Activated T-helper 2 cell treated with anti-CD3 and anti-CD28 coated beads, Interferon-gamma antibody, Interleukin-2, Interleukin-4, amounts not matched to agents 10 μg/mL and 5 μg/mL and 100 μg/mL, durations not matched to agents 14 hours and 24 hours and 36 hours (primary cell): ENCODE results near the gene NDUFS5. TPM values are rescaled to one million over a fixed set of nuclear protein-coding genes. Genes with fewer than 3 reads are reported as not detected.

ENCODE experiments used
- DNase-seq: peaks from one replicate; pipeline ENCODE4 v3.0.0; 2021; ENCODE audit warnings: low spot score
- H3K27ac Mint-ChIP-seq: one replicate; pipeline ENCODE4 v1.8.0; 2021; ENCODE audit warnings: mixed read lengths
- H3K27me3 Mint-ChIP-seq: one replicate; pipeline ENCODE4 v1.8.0; 2021; ENCODE audit warnings: low read depth, mixed read lengths
- H3K36me3 Mint-ChIP-seq: one replicate; pipeline ENCODE4 v1.8.0; 2021; ENCODE audit warnings: low read depth, mixed read lengths
- H3K4me1 Mint-ChIP-seq: one replicate; pipeline ENCODE4 v1.8.0; 2021; ENCODE audit warnings: low read depth, mixed read lengths
- H3K4me3 Mint-ChIP-seq: one replicate; pipeline ENCODE4 v1.8.0; 2021; ENCODE audit warnings: low read depth, mild to moderate bottlenecking, moderate library complexity, mixed read lengths
- H3K9me3 Mint-ChIP-seq: one replicate; pipeline ENCODE4 v1.8.0; 2021; ENCODE audit warnings: mixed read lengths
- intact Hi-C: fragments of 100-400 bp; cut with micrococcal nuclease; formaldehyde crosslinking; loops from one replicate; pipeline ENCODE4 v1.15.1; 2023
- total RNA-seq: library from RNA; stranded (reverse); gene quantifications from 2 replicates; pipeline ENCODE4 v1.2.3, GENCODE V29; 2022

NDUFS5 gene
- total RNA-seq, 1 donor from 2014 or later = 188 TPM

DNA sequence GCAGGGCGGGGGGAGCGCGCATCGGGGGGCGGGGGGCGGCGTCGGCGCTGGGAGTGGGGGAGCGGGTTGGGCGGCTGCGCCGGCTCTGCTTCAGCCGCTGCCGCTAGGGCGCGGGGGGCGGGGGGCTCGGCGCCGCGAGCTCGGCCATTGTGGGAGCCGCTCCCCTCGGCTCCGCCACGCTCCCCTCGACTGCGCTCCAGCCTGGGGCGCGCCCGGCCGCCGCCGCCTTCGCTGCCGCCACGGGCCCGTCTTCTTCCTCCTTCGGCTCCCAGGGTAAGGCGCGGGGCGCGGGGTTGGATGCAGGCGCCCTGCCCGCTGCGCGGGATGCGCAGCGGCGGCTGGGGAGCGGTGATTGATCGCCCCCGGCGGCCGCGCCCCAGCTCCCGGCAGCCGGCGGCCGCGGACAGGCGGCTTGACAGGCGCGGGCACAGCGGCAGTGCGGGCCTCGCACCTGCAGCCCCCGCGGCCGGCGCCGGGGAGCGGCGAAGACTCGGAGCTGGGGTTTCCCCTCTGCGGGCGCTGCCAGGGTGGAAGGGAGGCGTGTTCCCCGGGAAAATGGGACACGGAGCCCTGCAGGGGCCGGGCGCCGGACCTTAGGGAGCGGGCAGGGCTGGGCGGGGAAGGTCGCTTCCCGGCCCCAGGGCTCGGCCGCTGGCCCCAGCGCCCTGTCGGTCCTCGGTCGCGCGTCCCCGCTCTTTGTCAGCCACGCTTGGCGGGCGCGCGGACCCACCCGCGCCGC, 55.3 kb downstream of the NDUFS5 start:
- H3K4me1 Mint-ChIP-seq = peaks cover 5% of the 10 kb centered on the region
- no peak overlapping the region for H3K27ac Mint-ChIP-seq
- intact Hi-C loops = no loop called here
- H3K27me3 Mint-ChIP-seq = peaks cover 48% of the 10 kb centered on the region
- no peak overlapping the region for H3K4me3 Mint-ChIP-seq
- no peaks in the 10 kb centered on the region for H3K36me3 Mint-ChIP-seq
- no peak for DNase-seq
- H3K9me3 Mint-ChIP-seq = no peaks in the 10 kb centered on the region

DNA sequence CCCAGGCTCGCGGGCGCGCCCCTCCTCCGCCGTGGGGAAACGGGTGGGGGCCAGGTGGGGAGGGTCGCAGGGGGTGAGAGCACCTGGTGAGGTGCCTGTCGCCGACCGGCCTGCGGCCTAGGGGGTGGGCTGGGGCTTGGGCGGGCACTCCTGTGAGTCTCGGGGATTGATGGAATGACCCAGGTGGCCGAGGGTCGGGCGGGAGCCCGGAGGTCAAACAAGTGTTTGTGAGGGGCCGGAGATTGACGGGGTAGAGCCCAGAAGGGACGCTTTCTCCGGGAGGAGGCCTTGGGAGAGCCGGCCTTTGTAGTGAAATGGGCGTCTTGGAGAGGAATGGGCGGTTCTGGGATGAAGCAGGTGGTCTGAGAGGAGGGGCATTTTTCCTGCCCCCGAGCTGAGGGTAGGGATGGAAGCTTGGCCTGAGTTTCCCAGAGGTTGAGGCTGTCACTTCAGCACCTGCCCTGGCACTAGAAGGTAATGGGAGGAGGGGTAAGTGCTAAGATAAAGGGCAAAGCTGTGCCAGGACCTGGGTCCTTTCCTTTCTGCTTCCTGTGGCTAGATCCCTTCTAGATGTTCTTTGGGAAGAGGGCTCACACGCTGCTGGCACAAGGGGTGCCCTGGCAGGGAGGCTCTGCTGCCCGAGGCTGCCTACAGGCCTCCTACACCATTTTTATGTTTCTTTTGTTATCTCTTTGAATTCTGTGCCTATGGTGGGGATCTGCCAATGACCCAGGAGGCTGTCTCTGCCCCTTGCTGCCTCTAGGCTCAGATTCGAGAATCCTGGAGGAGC, 56.1 kb downstream of the NDUFS5 start:
- peaks cover 7% of the 10 kb centered on the region for H3K4me1 Mint-ChIP-seq
- intact Hi-C loops = no loop called here
- H3K36me3 Mint-ChIP-seq = no peaks in the 10 kb centered on the region
- peaks cover 48% of the 10 kb centered on the region for H3K27me3 Mint-ChIP-seq
- peak overlapping the region; percentile 55 for H3K4me3 Mint-ChIP-seq
- DNase-seq = no peak
- H3K27ac Mint-ChIP-seq = no peak overlapping the region
- H3K9me3 Mint-ChIP-seq = no peaks in the 10 kb centered on the region

DNA sequence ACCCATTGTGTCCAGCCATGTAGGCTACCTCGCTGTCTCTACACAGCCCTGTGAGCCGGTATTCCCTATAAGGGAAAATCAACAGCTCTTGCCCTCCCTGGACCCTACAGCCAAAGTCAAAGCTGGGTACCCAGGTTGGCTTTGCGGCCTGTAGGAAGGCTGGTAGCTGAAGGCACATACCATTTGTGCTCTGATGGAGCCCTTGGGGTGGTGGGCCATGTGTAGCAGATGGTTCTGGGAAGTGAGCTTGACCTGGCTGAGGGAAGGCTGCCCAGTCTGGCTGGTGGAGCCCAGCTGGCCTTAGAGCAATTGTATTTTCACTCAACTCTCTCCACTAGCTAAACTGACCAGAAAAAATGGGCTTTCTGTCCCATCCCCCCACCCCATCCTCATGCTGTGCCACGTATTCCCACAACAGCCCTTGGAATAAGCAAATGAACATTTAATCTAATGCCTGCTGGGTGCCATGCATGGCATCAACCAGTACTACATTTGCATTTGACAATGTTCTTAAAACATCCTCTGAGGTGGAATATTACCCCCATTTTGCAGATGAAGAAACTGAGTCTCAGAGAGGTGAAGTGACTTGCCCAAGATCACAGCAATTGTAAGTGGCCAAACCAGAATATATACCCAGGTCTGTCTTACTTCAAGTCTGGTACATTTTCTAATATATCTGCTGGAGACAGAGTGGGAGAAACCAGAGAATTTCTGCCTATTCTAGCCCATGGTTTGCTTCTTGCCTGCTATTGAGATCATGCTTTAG, 56.8 kb downstream of the NDUFS5 start:
- H3K4me1 Mint-ChIP-seq = peaks cover 8% of the 10 kb centered on the region
- intact Hi-C loops = no loop called here
- no peaks in the 10 kb centered on the region for H3K9me3 Mint-ChIP-seq
- H3K27me3 Mint-ChIP-seq = peaks cover 48% of the 10 kb centered on the region
- H3K4me3 Mint-ChIP-seq = peak overlapping the region; percentile 55
- H3K36me3 Mint-ChIP-seq = no peaks in the 10 kb centered on the region
- no peak overlapping the region for H3K27ac Mint-ChIP-seq
- DNase-seq = no peak

DNA sequence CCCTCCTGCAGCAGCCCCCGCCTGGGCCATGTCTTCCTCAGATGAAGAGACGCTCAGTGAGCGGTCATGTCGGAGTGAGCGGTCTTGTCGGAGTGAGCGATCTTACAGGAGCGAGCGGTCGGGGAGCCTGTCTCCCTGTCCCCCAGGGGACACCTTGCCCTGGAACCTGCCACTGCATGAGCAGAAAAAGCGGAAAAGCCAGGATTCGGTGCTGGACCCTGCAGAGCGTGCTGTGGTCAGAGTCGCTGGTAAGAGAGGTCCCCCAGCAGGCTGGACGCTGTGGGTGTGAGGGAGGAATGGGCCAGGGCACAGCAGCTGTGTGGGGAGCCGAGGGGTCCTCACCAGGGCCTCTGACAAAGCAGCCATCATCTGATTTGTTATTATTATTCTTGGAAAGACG, 58.0 kb downstream of the NDUFS5 start:
- H3K4me3 Mint-ChIP-seq = no peak overlapping the region
- DNase-seq = no peak
- intact Hi-C loops = no loop called here
- no peaks in the 10 kb centered on the region for H3K36me3 Mint-ChIP-seq
- H3K27ac Mint-ChIP-seq = no peak overlapping the region
- peaks cover 8% of the 10 kb centered on the region for H3K4me1 Mint-ChIP-seq
- H3K27me3 Mint-ChIP-seq = peaks cover 48% of the 10 kb centered on the region
- no peaks in the 10 kb centered on the region for H3K9me3 Mint-ChIP-seq

Other genes starting within 250 kb of the NDUFS5 start
- gene RRAGC, start 166.6 kb upstream of the NDUFS5 start, total RNA-seq = 13.3 and 14.2 TPM in 2 replicates
- 31.7 and 34.9 TPM in 2 replicates for gene MYCBP, start 153.0 kb upstream of the NDUFS5 start, total RNA-seq
- not detected in 2 replicates for gene GJA9, start 144.8 kb upstream of the NDUFS5 start, total RNA-seq
- gene RHBDL2, start 84.5 kb upstream of the NDUFS5 start, total RNA-seq = not detected in 2 replicates
- gene AKIRIN1, start 35.1 kb upstream of the NDUFS5 start, total RNA-seq = 68.6 and 69.7 TPM in 2 replicates
- 210 and 212 TPM in 2 replicates for gene MACF1, start 178.3 kb downstream of the NDUFS5 start, total RNA-seq